PC-9 (cell line): ENCODE data around the gene NUDCD2. TPM values are rescaled to one million over a fixed set of nuclear protein-coding genes. Genes with fewer than 3 reads are reported as not detected.

Experiments used
- BruUV-seq: library from RNA; stranded (reverse); fragments of 400-500 nt; replicated peaks from 2 replicates; lab custom pipeline; 2021; lab: Mats Ljungman, UMichigan
- CTCF ChIA-PET: fragments of 300-600 bp; sonication (Branson Sonifier 250); formaldehyde crosslinking; loops from one replicate; lab custom pipeline; 2022; ENCODE audit warnings: antibody characterized with exemption; lab: Charles Lee
- POLR2A ChIA-PET: fragments of 300-600 bp; sonication (Branson Sonifier 250); formaldehyde crosslinking; loops from one replicate; lab custom pipeline; 2022; ENCODE audit warnings: antibody characterized with exemption; ENCODE audit not compliant: unreplicated experiment; lab: Charles Lee
- DNase-seq, 2 experiments: peaks; one replicate each; pipeline versions ENCODE4 v3.0.0 to v3.0.0-alpha.2; 2015 to 2022; ENCODE audit warnings: mixed read lengths in 1 of 2
- H2AFZ ChIP-seq: fragments of 200-600 bp; sonication (generic); 2 replicates; pipeline ENCODE4 v1.8.1; 2017; ENCODE audit warnings: antibody characterized with exemption
- H3F3A ChIP-seq: fragments of 200-600 bp; sonication (generic); 2 replicates; pipeline ENCODE4 v1.8.1; 2017; ENCODE audit warnings: antibody characterized with exemption, mild to moderate bottlenecking, low read depth; ENCODE audit not compliant: insufficient read depth
- H3K27ac ChIP-seq: fragments of 200-600 bp; sonication (generic); 2 replicates; pipeline ENCODE4 v1.6.1; 2016; ENCODE audit warnings: mixed run types
- H3K27me3 ChIP-seq: fragments of 200-600 bp; sonication (generic); 2 replicates; pipeline ENCODE4 v1.6.1; 2016; ENCODE audit warnings: low read depth, mixed run types; ENCODE audit not compliant: insufficient read depth
- H3K36me3 ChIP-seq: fragments of 200-600 bp; sonication (generic); 2 replicates; pipeline ENCODE4 v1.6.1; 2016; ENCODE audit warnings: low read depth, mixed run types
- H3K4me1 ChIP-seq: fragments of 200-600 bp; sonication (generic); replicated peaks from 2 replicates; pipeline ENCODE4 v1.6.1; 2016; ENCODE audit warnings: mixed run types; ENCODE audit not compliant: insufficient read depth
- H3K4me2 ChIP-seq: fragments of 200-600 bp; sonication (generic); 2 replicates; pipeline ENCODE4 v1.6.1; 2017; ENCODE audit warnings: mixed run types
- H3K4me3 ChIP-seq: fragments of 200-600 bp; sonication (generic); 2 replicates; pipeline ENCODE4 v1.6.1; 2016; ENCODE audit warnings: mixed run types
- H3K79me2 ChIP-seq: fragments of 200-600 bp; sonication (generic); 2 replicates; pipeline ENCODE4 v1.6.1; 2017; ENCODE audit warnings: low read depth, mixed run types
- H3K9me2 ChIP-seq: fragments of 200-600 bp; sonication (generic); 2 replicates; pipeline ENCODE4 v1.8.1; 2017; ENCODE audit warnings: mild to moderate bottlenecking; ENCODE audit not compliant: insufficient read depth
- H3K9me3 ChIP-seq: fragments of 200-600 bp; sonication (generic); 2 replicates; pipeline ENCODE4 v1.8.1; 2016; ENCODE audit warnings: low read depth; ENCODE audit not compliant: insufficient read depth
- H4K20me1 ChIP-seq: fragments of 200-600 bp; sonication (generic); 2 replicates; pipeline ENCODE4 v1.8.1; 2017; ENCODE audit not compliant: insufficient read depth
- EZH2 ChIP-seq: fragments of 200-600 bp; sonication (generic); IDR thresholded peaks from 2 replicates; pipeline ENCODE4 v1.8.0; 2017; ENCODE audit warnings: antibody characterized with exemption, low read depth
- intact Hi-C: fragments of 100-400 bp; cut with micrococcal nuclease; formaldehyde crosslinking; loops from one replicate; pipeline ENCODE4 v1.10.0; 2022; ENCODE audit not compliant: unreplicated experiment
- total RNA-seq: library from RNA; stranded (reverse); gene quantifications from 2 replicates; pipeline ENCODE4 v1.2.3, GENCODE V29; 2021
- TF ChIP-seq, protein P1 (sequence below): fragments of 200-600 bp; sonication (generic); conservative IDR thresholded peaks from 2 replicates; pipeline ENCODE4 v1.6.1; 2017; ENCODE audit warnings: mixed run types, antibody characterized with exemption, mild to moderate bottlenecking, moderate library complexity

The NUDCD2 gene
- total RNA-seq, 1 experiment from 2014 or later: 68.6 TPM

GRCh38 chr5:163506726-163507125 is 46.8 kb upstream of the NUDCD2 start:
- H3K36me3 ChIP-seq: 0 out of 2 replicates have a peak, but pooled peaks cover under 1% of the 10 kb centered on the region
- peak overlapping the region; percentile 98 for H3K4me2 ChIP-seq
- POLR2A ChIA-PET: no interaction called here
- H3K9me2 ChIP-seq: no peaks in the 10 kb centered on the region
- H3K4me1 ChIP-seq: peaks cover 29% of the 10 kb centered on the region
- peak overlapping the region; percentile 77; the same call in 1 of the 2 replicates for H2AFZ ChIP-seq
- intact Hi-C loops: no loop called here
- peak overlapping the region; percentile 92 for H3K4me3 ChIP-seq
- BruUV-seq: no TSS peak
- peak overlapping the region; percentile 72 for H3K27ac ChIP-seq
- H3K27me3 ChIP-seq: no peaks in the 10 kb centered on the region
- peaks cover 57% of the 10 kb centered on the region for H3K79me2 ChIP-seq
- CTCF ChIA-PET: interaction anchor here (0.6 kb wide), 1 partner anchor 15 kb away, joined by 3 read pairs; no protein-coding TSS in a partner anchor
- no peaks in the 10 kb centered on the region for H3K9me3 ChIP-seq
- 0 out of 2 replicates have a peak, but pooled peaks cover 18% of the 10 kb centered on the region for H4K20me1 ChIP-seq
- peaks cover 22% of the 10 kb centered on the region for H3F3A ChIP-seq
- DNase-seq: no peak
- no peak for TF ChIP-seq EZH2
- TF ChIP-seq, protein P1, sequence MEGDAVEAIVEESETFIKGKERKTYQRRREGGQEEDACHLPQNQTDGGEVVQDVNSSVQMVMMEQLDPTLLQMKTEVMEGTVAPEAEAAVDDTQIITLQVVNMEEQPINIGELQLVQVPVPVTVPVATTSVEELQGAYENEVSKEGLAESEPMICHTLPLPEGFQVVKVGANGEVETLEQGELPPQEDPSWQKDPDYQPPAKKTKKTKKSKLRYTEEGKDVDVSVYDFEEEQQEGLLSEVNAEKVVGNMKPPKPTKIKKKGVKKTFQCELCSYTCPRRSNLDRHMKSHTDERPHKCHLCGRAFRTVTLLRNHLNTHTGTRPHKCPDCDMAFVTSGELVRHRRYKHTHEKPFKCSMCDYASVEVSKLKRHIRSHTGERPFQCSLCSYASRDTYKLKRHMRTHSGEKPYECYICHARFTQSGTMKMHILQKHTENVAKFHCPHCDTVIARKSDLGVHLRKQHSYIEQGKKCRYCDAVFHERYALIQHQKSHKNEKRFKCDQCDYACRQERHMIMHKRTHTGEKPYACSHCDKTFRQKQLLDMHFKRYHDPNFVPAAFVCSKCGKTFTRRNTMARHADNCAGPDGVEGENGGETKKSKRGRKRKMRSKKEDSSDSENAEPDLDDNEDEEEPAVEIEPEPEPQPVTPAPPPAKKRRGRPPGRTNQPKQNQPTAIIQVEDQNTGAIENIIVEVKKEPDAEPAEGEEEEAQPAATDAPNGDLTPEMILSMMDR: no peak

- H3K27ac ChIP-seq: peak overlapping the region; percentile 72
- ChIA-PET POLR2A (interaction anchor here (0.7 to 1.1 kb wide), 3 partner anchors 14 to 45 kb away, joined by 4 to 12 read pairs (median 10); partner anchors contain the start of genes HMMR and NUDCD2), CTCF (no interaction called here)
- intact Hi-C loops: no loop called here
- H3K79me2 ChIP-seq: peaks cover 52% of the 10 kb centered on the region
- H3F3A ChIP-seq: peaks cover 22% of the 10 kb centered on the region
- H3K4me3 ChIP-seq: peak overlapping the region; percentile 92
- no peaks in the 10 kb centered on the region for H3K27me3 ChIP-seq
- H3K4me1 ChIP-seq: peaks cover 29% of the 10 kb centered on the region
- 0 out of 2 replicates have a peak, but pooled peaks cover 18% of the 10 kb centered on the region for H4K20me1 ChIP-seq
- no peaks in the 10 kb centered on the region for H3K9me2 ChIP-seq
- BruUV-seq: TSS peak; percentile 79
- H3K9me3 ChIP-seq: no peaks in the 10 kb centered on the region
- peak overlapping the region; percentile 98 for H3K4me2 ChIP-seq
- H2AFZ ChIP-seq: peak overlapping the region; percentile 77
- no peak for DNase-seq
- H3K36me3 ChIP-seq: no peaks in the 10 kb centered on the region
- TF ChIP-seq, protein P1: no peak
- no peak for TF ChIP-seq EZH2
Measured at GRCh38 chr5:163506095-163506457, 46.2 kb upstream of the NUDCD2 start.

DNA sequence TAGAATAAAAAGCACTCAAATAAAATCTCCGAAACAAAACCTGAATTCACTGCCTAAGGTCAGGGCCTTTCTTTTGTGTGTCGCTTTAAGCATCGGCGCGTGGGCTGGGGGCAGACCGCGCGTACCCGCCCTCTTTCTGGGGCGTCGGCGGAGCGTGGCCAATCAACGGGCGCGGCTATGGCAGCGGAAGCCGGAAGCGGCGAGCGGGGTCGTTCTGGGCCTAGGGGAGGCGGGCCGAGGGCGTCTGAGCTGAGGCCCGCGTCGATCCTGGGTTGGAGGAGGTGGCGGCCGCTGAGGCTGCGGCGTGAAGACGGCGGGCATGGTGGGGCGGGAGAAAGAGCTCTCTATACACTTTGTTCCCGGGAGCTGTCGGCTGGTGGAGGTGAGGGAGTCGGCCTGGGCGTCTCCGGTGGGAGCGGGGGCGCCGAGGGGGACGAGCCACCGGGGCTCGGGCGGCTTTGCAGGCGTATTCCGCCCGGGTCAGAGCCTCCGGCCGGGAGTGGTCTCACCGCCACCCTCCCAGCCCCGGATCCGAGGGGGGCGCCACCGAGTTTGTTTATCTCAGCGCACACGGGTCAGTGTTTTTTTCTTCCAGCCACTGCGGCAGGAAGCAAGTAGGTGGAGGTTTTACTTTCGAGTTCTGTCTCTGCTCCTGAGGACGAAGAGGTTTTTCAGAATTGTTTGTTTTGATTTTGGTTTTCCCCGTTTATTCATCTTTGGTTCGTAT is 45.6 kb upstream of the NUDCD2 start, which contains the start of gene MAT2B:
TSS of gene MAT2B (plus strand) at position 252 of the 727 bp plus-strand sequence. CDS start at position 320, 68 bp downstream.
- Histone ChIP-seq H3K4me3 (peak within 1 kb of the TSS; percentile 92), H3K27me3 (no peaks in the 10 kb centered on the region), H3K79me2 (peaks cover 47% of the 10 kb centered on the region), H4K20me1 (0 out of 2 replicates have a peak, but pooled peaks cover 14% of the 10 kb centered on the region), H3K9me2 (no peaks in the 10 kb centered on the region), H3K9me3 (no peaks in the 10 kb centered on the region), H3F3A (peaks cover 22% of the 10 kb centered on the region), H2AFZ (peak within 1 kb of the TSS; percentile 77), H3K4me2 (peak within 1 kb of the TSS; percentile 98), H3K4me1 (peaks cover 29% of the 10 kb centered on the region), H3K36me3 (no peaks in the 10 kb centered on the region), H3K27ac (peak within 1 kb of the TSS; percentile 72)
- BruUV-seq: no TSS peak
- peak; percentile 87 to 96 for DNase-seq
- ChIA-PET POLR2A (interaction anchor here (0.6 to 1.1 kb wide), 5 partner anchors 13 to 131 kb away, joined by 3 to 12 read pairs (median 4); partner anchors contain the start of genes CCNG1, HMMR and NUDCD2), CTCF (no interaction called here)
- TF ChIP-seq, protein P1: peak; percentile 56; the same call in 1 of the 2 replicates
- TF ChIP-seq EZH2: no peak
- intact Hi-C loops: loop anchor here (1.0 to 2.0 kb wide), 2 partner anchors 45 to 69 kb away; partner anchors contain the start of genes CCNG1, HMMR and NUDCD2
